Inflammatory macrophage treated with lipopolysaccharide for 4 hours (primary cell): ENCODE results near the gene SPATA25.
"Not testable (repeated sequence)": the region's sequence is repeated elsewhere in the genome, so short reads cannot be mapped to it uniquely, and the experiment has no call there.

Source experiments
- DNase-seq: peaks from one replicate; pipeline ENCODE4 v3.0.0-alpha.2; 2020

The SPATA25 gene

DNA sequence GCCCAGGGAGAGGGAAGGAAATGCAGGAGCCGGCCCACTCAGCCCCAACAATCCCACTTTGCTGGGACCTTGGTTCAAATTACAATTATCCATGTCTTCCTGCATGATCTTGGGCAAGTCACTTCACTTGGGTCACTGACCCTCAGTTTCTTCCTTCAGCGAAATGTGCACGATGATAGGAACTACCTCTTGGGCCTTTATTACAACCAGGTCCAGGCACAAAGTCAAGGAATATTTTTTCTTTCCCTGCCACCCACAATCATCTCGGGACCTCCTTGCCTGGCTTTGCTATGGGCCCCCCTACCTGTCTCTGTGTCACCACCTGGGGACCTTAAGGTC, 24.9 kb upstream of the SPATA25 start:
- no peak for DNase-seq

DNA sequence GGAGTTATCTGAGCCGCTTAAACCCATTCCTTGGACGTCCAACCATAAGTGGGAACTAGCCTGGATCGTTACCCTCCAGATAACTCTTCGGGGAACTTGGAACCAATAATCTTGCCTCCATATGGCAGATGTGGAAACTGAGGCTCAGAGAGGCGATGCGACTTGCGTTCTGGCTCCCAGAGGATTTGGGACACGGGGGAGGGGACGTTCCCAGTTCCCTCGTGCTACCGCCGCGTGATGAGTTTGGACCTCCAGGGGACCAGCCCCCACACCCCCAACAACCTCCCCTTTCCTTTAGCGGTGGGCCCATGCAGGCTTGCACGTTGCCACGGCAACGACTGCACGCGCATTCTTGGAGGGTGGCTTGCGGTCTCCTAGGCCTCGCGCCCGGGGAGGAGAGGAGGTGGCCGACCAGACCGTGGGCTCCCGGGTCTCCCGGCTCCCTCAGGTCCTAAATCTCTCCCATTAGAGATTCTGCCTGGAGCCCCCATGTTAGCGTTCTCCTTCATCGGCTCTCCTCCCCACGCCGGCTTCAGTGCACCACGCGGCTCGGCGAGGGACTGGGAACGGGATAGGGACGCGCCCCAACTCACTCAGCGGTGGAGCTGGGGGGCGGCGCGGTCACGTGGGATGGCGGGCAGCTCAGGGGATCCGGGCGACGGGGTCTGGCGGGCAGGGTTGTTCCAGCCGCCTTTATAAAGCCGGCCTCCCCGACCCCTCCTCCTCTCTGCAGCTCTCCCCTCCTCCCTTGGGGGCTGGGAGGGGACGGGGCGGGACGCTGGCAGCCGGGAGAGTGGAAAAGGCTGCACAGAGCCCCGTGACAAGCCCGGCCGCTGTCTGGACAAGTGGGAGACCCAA, 24.3 kb upstream of the SPATA25 start, which contains the start of gene PLTP:
TSS of gene PLTP (minus strand) at position 670 of the 858 bp plus-strand sequence. CDS start 703 bp downstream, outside the sequence.
- peak; percentile 23 for DNase-seq

DNA sequence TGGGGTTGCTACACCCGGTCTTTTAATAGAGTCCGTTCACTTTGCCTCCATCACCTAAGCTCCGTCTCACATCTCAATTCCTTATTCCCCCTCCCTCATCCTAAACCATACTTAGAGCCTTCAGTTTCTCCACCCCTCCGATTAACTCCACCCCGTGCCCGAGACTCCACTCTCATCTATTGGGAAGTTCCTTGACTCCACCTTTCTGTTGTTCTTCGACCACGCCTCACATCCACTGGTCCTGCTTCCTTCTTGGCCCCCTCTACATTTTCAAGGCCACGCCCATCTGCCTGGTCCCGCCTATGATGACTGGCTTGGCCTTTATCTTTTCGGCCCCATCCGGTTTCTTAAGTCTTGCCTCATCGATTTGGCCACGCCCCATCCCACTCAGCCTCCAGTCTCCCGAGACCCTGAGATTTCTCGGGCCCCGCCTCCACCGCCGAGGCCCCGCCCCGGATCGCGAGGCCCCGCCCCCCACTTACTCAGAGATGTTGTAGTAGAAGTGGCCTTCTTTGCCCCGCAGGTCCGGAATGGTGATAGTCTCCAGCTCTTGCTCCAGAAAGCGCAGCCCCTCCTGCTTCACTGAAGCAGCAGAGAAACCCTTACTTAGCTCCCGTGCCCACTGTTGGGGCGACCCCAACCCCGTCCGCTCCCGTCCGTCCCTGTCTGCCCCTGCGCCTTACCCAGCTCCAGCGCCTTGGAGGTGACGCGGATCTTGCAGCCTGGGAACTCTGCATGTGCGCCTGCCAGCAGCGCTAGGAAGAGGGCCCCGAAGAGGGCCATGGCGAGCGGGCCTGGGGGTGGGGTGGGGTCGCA, 23.5 kb upstream of the SPATA25 start:
- DNase-seq, result peak; percentile 100

DNA sequence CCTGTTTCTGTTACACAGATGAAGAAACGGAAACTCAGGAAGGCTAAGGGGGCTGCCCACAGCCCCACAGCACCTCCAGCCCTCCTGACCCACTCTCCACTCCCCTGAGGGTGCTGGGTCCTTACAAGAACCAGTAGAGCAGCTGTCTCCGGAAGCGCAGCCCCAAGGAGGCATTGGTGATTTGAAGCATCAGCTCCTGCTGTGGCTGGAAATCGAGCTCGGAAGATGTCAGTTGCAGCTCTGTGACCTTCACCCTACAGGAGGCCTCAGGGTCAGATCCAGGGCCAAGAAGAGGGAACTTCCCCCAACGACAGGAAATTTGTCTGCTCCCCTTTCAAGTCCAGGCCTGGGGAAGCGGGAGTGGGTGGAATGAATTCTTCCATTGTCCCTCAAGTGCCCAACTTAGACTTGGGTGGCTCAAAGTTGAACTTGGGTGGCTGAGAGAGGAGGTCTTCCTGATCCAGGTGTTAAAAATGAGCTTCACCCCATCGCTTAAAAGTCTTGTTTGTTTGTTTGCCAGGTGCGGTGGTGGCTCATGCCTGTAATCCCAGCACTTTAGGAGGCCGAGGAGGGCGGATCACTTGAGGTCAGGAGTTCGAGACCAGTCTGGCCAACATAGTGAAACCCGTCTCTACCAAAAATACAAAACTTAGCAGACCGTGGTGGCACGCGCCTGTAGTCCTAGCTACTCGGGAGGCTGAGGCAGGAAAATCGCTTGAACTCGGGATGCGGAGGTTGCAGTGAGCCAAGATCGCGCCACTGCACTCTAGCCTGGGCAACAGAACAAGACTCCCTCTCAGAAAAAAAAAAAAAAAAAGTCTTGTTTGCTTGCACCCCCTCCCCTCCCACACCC, 22.6 kb upstream of the SPATA25 start:
- DNase-seq, result peak; percentile 58

DNA sequence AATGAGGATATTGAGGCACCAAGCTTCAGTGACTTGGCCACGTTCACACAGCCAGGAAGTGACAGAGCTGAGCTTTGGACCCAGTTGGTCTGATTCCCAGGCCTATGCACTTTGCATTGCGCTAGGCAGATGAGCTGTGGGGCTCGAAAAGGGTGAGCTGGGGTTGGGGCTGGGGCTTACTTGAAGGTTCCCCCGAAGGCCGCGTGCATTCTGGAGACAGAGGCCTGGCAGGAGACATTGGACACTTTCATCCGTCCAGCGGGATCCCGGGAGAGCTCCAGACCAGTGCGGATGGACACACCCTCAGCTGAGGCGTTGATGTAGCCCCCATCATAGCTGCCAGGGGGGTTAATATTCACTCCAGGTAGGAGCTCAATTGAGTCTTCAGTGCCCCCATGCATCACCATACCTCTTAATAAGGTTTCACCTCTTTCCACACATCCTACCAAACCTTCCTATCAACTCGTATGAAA, 21.9 kb upstream of the SPATA25 start:
- no peak for DNase-seq

DNA sequence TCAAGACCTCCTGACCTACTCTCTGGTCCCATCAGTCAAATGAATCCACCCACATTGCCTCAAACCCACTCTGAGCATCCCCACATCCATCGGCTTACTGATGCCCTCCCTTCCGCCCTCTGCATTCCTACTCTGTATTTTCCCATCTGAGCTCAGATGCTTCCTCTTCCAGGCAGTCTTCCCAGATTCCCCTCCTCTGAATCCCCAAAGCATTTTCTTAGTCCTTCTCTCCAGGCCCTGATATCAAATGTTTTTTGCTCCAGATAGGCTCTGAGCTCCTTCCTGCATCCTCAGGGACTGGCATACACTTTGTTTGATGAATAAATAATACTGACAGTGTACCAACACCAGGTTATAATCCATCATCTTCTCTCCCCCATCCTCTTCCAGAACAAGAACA, 20.7 kb upstream of the SPATA25 start:
- no peak for DNase-seq

DNA sequence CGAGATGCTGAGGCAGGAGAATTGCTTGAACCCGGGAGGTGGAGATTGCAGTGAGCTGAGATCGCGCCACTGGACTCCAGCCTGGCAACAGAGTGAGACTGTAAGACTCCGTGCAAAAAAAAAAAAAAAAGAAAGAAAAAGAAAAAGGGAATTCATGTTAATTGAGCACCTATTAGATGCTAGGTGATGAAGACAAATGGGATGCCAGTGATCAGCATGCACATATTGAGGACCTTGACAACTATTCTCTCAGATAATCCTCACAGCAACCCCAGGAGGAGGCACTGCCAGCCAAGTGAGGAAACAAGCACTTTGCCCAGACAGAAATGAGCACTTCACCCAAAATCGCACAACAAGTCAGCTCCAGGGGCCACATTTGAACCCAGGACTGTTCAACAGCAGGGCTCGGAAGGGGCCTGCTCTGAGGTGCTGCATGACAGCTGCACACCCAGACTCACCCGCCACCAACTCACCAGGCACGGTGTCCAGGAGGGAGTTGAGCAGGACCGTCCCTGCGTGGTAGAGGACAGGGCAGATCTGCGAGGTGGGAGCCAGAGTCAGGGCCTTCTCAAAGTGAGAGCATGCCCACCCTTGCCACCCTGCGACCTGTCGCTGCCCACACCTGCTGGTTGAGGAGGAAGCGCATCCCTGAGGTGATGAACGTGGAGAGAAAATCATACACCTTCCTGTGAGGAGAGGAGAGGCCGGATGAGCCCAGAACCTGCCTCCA, 20.0 kb upstream of the SPATA25 start:
- DNase-seq, result no peak

DNA sequence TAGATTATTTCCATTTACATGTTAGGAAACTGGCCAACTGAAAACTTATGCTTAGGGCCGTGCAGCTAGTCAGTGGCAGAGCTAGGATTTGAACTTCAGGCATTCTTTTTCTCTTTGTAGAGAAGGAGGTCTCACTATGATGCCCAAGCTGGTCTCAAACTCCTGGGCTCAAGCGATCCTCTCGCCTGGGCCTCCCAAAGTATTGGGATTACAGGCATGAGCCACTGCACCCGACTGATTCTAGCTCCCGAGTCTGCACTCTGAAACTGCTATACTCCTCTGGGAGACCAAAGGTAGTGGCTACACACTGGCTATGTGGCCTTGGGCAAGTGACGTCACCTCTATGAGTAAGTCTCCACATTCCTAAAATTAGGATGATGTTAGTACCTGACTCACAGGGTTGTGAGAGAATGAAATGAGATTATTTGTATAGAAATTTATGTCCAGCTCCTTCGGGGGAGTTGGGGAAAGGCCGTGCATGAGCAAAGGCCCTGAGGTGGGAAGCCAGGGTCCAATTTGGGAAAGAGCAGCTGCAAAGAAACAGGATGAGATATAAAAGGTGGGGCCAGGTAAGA, 18.2 kb upstream of the SPATA25 start:
- no peak for DNase-seq

DNA sequence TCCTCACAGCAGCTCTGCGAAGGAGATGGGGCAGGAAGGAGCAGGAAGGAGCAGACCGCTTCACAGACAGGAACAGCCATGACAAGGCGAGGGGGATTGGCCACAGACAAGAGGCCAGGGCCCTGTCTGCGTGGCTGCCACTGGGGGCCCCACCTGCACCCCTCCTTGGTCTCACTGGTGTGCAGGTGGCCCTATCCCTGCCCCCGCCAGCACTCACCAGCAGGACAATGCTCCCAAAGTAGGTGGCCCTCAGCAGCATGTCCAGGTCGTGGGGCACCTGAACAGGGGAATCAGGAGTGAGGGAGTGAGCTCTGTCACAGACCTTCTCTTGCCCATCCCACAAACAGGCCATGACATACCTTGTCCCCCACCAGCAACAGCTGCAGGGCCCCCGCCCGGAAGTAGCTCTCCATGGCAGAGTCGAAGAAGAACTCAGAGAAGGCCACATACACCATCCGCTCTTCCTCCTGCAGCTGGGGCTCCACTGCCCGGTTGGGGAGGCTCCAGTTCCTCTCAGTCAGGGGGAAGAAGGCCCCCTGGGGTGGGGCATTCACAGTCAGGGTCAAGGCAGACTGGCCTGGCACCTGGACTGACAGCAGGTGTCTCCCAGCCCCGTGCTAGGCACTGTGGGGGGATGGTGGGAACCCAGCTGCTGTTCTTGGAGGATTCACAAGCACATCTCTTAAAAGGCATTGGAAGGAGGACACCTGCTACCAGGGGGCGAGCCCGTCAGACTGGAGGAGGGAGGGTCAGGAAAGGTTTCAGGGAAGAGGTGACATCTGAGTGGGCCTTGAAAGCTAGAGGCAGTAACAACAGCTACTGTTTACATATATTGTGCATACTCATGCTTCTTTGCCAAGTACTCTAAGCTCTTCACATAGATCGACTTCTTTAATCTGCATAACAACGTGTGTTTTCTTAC, 17.4 kb upstream of the SPATA25 start:
- no peak for DNase-seq

DNA sequence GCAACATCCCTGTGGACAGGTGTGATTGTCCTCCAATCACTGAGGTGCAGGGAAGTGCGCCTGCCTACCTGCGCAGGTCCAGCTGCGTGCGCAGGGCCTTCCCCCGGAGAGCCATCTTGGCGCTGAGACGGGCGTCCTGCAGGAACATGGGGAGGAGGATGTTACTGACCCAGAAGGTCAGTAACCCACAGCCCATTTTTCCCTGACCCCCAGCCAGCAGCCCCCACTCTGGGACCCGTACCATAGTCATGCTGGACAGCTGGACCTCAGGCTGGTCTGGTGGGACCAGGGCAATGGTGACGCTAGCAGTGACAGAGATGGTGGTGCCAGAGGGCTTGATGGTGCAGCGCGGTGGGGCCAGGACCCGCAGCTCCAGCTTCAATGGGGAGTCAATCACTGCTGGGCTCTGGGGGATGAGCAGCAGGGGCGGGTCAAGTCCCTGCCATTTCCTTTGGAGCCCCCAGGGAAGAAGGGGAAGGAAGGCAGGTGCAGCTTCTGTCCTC, 14.8 kb upstream of the SPATA25 start:
- no peak for DNase-seq

DNA sequence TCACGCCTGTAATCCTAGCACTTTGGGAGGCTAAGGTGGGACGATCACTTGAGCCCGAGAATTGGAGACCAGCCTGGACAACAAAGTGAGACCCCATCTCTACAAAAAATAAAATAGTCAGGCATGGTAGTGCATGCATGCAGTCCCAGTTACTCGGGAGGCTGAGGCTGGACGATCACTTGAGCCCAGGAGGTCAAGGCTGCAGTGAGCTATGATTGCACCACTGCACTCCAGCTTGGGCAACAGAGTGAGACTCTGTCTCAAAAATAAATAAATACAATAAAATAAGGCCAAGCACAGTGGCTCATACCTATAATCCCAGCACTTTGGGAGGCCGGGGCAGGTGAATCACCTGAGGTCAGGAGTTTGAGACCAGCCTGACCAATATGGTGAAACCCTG, 13.9 kb upstream of the SPATA25 start:
- DNase-seq, result not testable (repeated sequence)

DNA sequence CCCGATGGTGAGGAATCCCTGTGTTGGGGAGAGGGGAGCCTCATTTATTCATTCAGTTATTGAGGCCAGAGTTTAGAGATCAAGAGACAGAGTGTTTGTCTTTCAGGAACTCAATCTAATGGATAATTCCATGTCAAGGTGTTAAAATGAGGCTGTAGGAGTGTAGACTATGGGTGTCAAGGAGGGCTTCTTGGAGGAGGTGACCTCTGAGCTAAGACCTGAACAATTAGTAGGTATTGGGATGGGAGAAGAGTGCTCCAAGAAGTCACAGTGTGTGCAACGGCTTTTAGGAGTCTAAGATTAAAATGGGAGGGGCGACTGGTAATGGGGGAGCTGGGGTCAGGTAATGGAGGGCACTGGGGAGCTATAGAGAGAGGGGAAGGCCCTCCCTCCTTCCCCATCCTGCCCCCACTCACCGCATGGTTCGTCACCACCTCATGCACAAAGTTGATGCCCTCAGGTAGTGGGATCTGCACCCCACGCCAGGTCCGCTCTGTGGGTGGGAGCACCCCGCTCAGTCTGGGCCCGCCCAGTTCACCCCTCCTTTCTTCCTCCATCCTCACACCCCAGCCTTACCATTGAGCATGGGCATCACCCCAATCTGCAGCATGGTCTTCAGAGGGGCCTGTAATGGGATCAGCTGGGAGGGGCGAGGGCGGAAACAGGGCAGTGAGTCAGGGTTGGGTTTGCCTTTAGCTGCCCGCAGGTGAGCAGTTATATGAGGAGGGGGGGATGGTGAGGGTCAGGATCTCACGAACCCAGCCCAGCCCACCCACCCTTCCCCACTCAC, 11.8 kb upstream of the SPATA25 start:
- no peak for DNase-seq

DNA sequence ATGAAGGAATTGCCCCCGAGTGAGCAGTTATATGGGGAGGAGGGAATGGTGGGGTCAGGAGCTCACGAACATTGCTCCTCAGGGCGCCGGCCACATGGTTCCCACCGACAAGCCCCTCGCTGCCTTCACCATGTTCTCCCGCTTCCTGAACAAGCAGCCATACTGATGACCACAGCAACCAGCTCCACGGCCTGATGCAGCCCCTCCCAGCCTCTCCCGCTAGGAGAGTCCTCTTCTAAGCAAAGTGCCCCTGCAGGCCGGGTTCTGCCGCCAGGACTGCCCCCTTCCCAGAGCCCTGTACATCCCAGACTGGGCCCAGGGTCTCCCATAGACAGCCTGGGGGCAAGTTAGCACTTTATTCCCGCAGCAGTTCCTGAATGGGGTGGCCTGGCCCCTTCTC, 10.9 kb upstream of the SPATA25 start:
- no peak for DNase-seq

DNA sequence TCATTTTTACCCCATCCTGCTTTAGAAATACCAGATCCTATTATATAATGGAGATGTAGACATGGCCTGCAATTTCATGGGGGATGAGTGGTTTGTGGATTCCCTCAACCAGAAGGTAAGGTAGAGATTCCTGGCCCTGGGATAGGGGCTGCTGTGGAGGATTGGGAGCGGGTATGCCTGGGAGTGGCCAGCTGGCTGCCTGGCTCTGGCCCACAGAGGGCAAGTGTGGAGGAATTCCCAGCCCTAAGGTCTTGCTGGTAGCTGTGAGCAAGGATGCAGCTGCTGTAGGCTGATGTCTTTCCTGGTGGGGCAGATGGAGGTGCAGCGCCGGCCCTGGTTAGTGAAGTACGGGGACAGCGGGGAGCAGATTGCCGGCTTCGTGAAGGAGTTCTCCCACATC, 10.3 kb upstream of the SPATA25 start:
- DNase-seq, result no peak

DNA sequence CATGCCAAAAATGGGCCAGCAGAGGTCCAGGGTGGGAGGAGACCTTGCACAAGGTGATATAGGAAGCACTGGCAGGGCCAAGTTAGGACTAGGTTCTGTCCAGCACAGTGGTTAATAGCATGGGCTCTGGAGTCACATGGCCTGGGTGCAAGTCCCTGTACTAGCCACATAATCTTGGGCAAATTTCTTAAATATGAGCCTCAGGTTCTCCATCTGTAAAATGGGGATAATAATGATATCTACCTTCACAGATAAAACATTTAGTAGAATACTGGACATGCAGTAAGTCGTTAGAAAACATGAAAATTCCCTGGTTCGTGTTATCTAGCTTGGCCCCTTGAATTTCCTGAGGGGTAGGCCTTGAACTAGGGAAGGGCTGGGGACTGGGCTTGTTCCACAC, 9.9 kb upstream of the SPATA25 start:
- no peak for DNase-seq

DNA sequence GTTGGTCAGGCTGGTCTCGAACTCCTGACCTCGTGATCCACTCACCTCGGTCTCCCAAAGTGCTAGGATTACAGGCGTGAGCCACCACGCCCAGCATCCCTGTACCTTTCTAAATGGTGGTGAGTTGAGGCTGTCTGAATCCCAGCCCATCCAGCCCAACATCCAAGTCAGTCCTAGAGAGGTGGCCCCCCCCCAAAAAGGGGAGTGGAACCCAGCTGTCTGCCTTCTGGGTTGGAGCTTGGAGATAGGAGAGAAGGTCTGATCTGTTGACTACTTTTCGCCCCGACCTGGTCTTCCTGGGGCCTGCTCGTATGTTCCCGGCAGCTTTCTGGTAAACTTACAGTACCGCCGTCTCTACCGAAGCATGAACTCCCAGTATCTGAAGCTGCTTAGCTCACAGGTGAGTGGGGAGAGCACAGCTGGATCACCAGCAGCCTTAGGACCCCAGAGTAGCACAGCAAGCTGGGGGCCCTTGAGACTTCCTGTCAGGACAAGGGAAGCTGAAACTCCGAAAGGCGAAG, 9.3 kb upstream of the SPATA25 start:
- no peak for DNase-seq

DNA sequence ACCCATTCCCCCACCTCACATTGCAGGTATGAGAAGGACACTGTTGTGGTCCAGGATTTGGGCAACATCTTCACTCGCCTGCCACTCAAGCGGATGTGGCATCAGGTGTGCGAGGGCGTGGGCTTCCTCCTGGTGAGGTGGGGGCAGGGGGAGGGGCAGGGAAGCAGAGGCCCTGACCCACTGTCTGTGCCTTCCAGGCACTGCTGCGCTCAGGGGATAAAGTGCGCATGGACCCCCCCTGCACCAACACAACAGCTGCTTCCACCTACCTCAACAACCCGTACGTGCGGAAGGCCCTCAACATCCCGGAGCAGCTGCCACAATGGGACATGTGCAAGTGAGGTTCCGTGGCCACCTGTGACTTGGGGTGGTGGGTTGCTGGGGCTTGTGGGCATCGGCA, 7.4 kb upstream of the SPATA25 start:
- no peak for DNase-seq

DNA sequence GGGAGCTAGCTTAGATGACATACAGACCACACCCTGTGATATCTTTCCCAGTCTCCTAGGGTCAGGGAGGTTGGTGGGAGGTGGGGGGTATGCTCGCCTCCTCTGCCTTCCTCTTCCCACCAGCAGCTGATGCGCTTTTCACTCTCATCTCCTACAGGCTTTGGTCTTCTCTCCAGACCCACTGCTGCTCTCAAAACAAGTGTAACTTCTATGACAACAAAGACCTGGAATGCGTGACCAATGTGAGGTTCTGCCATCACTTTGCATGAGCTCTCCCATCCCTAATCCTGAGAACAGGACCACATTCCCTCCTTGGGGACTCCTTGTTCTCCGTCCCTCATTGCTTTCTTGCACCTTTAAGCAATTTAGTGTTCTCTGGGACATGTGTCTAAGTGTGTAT, 6.4 kb upstream of the SPATA25 start:
- DNase-seq, result no peak

DNA sequence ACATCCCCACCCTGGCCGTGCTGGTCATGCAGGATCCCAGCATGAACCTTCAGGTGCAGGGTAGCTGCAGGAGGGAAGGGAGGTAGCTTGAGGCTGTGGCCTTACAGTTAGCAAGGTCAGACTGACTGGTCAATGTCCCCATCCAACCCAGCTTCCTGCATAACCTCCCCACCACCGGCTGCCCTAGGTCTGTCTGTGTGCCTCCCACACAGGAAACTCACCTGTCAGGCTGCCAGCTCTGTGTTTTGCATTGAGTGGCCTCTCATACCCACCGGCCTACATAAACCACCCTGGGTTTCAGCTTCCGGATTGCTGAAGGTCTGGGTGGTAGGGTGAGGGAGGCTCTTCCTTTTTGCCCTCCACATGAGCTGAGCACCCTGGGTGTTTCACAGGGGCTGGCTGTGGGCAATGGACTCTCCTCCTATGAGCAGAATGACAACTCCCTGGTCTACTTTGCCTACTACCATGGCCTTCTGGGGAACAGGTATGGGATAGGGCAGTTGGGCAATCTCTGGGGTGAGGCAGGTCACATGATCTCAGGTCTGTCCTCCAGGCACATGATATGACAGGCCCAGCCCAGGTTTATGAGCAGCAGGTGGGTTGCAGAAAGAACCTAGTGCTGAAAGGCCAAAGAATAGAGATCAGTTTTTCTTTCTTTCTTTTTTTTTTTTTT, 5.5 kb upstream of the SPATA25 start:
- no peak for DNase-seq
